Smooth muscle cell (in vitro differentiated cells): ENCODE results near the gene MPP3. TPM values are rescaled to one million over a fixed set of nuclear protein-coding genes. Genes with fewer than 3 reads are reported as not detected.
"Not testable (repeated sequence)": the region's sequence is repeated elsewhere in the genome, so short reads cannot be mapped to it uniquely, and the experiment has no call there.

Experiments
- DNase-seq: peaks from one replicate; lab custom pipeline; 2025; ENCODE audit not compliant: unreplicated experiment; lab: John Stamatoyannopoulos, UW
- H2AFZ ChIP-seq: fragments of 200-600 bp; sonication (generic); 2 replicates; pipeline ENCODE4 v1.6.0; 2016; ENCODE audit warnings: antibody characterized with exemption, low read depth, mild to moderate bottlenecking
- H3F3A ChIP-seq: fragments of 200-600 bp; sonication (generic); 2 replicates; pipeline ENCODE4 v1.6.0; 2017; ENCODE audit warnings: antibody characterized with exemption, low read depth
- H3K27ac ChIP-seq: fragments of 200-600 bp; sonication (generic); 2 replicates; pipeline ENCODE4 v1.5.1; 2016; ENCODE audit warnings: low read depth, mild to moderate bottlenecking
- H3K27me3 ChIP-seq: fragments of 200-600 bp; sonication (generic); 2 replicates; pipeline ENCODE4 v1.6.1; 2016; ENCODE audit warnings: low read depth, mild to moderate bottlenecking
- H3K36me3 ChIP-seq: fragments of 200-600 bp; sonication (generic); 2 replicates; pipeline ENCODE4 v1.5.1; 2016; ENCODE audit warnings: low read depth
- H3K4me1 ChIP-seq: fragments of 200-600 bp; sonication (generic); 2 replicates; pipeline ENCODE4 v1.5.1; 2016; ENCODE audit warnings: low read depth
- H3K4me2 ChIP-seq: fragments of 200-600 bp; sonication (generic); 2 replicates; pipeline ENCODE4 v1.6.0; 2016; ENCODE audit warnings: mild to moderate bottlenecking
- H3K4me3 ChIP-seq: fragments of 200-600 bp; sonication (generic); 2 replicates; pipeline ENCODE4 v1.5.1; 2016; ENCODE audit warnings: mild to moderate bottlenecking
- H3K79me2 ChIP-seq: fragments of 200-600 bp; sonication (generic); 2 replicates; pipeline ENCODE4 v1.6.0; 2016; ENCODE audit warnings: low read depth, mild to moderate bottlenecking
- H3K9ac ChIP-seq: fragments of 200-600 bp; sonication (generic); 2 replicates; pipeline ENCODE4 v1.6.0; 2016; ENCODE audit warnings: low read depth
- H3K9me3 ChIP-seq: fragments of 200-600 bp; sonication (generic); replicated peaks from 2 replicates; pipeline ENCODE4 v1.5.1; 2016; ENCODE audit warnings: low read depth
- H4K20me1 ChIP-seq: fragments of 200-600 bp; sonication (generic); 2 replicates; pipeline ENCODE4 v1.6.0; 2016; ENCODE audit warnings: low read depth
- CTCF ChIP-seq: fragments of 200-600 bp; sonication (generic); IDR thresholded peaks from 2 replicates; pipeline ENCODE4 v1.5.1; 2017; ENCODE audit warnings: borderline replicate concordance, mild to moderate bottlenecking, antibody characterized with exemption; ENCODE audit not compliant: insufficient read depth, poor library complexity, severe bottlenecking
- WGBS: methylation state at CpG from one replicate; pipeline ENCODE4 v1.1.7; 2016; ENCODE audit warnings: low lambda C conversion rate; 5-methylcytosine and 5-hydroxymethylcytosine counted together
- polyA plus RNA-seq: library from polyadenylated mRNA; unstranded; fragments of >200 nt; fragmentation: Nextera tagmentation; extraction: Ambion mirVana; gene quantifications from 2 replicates; pipeline ENCODE4 v1.2.1, GENCODE V29; 2016
- total RNA-seq: library from RNA; depleted of rRNA; stranded (reverse); fragments of >200 nt; gene quantifications from 2 replicates; pipeline ENCODE4 v1.2.3, GENCODE V29; 2014

Gene MPP3
- total and polyA plus RNA-seq, 2 experiments from 2014 or later, result 6.7 to 8.1 TPM

GRCh38 chr17:43842975-43843325 lies 10.0 kb upstream of the MPP3 start:
- H3K79me2 ChIP-seq, result no peaks in the 10 kb centered on the region
- no peak overlapping the region for H3K4me3 ChIP-seq
- WGBS, result 86% methylated on average over 7 of the region's 7 CpGs
- H4K20me1 ChIP-seq, result no peaks in the 10 kb centered on the region
- H2AFZ ChIP-seq, result no peak overlapping the region
- no peak for TF ChIP-seq CTCF
- no peak overlapping the region for H3K9ac ChIP-seq
- H3K4me1 ChIP-seq, result no peaks in the 10 kb centered on the region
- no peaks in the 10 kb centered on the region for H3K36me3 ChIP-seq
- no peak for DNase-seq
- H3K27ac ChIP-seq, result no peak overlapping the region
- H3K9me3 ChIP-seq, result no peaks in the 10 kb centered on the region
- no peaks in the 10 kb centered on the region for H3K27me3 ChIP-seq
- H3F3A ChIP-seq, result no peaks in the 10 kb centered on the region
- H3K4me2 ChIP-seq, result no peak overlapping the region

GRCh38 chr17:43842091-43842974 lies 9.4 kb upstream of the MPP3 start:
- H2AFZ ChIP-seq, H4K20me1 ChIP-seq, H3K27ac ChIP-seq, H3K4me2 ChIP-seq, H3K79me2 ChIP-seq, H3K36me3 ChIP-seq, H3K4me3 ChIP-seq, H3K27me3 ChIP-seq, H3K9me3 ChIP-seq, H3K9ac ChIP-seq, DNase-seq, H3K4me1 ChIP-seq, H3F3A ChIP-seq: not testable (repeated sequence)
- WGBS, result 85% methylated on average over 16 of the region's 54 CpGs

GRCh38 chr17:43841282-43841681 lies 8.3 kb upstream of the MPP3 start:
- no peak overlapping the region for H3K27ac ChIP-seq
- no peaks in the 10 kb centered on the region for H3K9me3 ChIP-seq
- H3K9ac ChIP-seq, result no peak overlapping the region
- H3K4me2 ChIP-seq, result no peak overlapping the region
- H3K4me1 ChIP-seq, result no peaks in the 10 kb centered on the region
- H3K27me3 ChIP-seq, result no peaks in the 10 kb centered on the region
- H3K79me2 ChIP-seq, result no peaks in the 10 kb centered on the region
- 91% methylated on average over 4 of the region's 4 CpGs for WGBS
- no peak overlapping the region for H3K4me3 ChIP-seq
- H2AFZ ChIP-seq, result no peak overlapping the region
- H4K20me1 ChIP-seq, result no peaks in the 10 kb centered on the region
- no peaks in the 10 kb centered on the region for H3F3A ChIP-seq
- no peaks in the 10 kb centered on the region for H3K36me3 ChIP-seq
- TF ChIP-seq CTCF, result no peak
- DNase-seq, result no peak

- TF ChIP-seq CTCF, result peak; percentile 9
- Histone ChIP-seq H3K36me3 (no peaks in the 10 kb centered on the region), H3K4me2 (peak overlapping the region; percentile 48), H3K4me1 (no peaks in the 10 kb centered on the region), H3K79me2 (no peaks in the 10 kb centered on the region), H4K20me1 (no peaks in the 10 kb centered on the region), H2AFZ (no peak overlapping the region), H3K9me3 (no peaks in the 10 kb centered on the region), H3F3A (no peaks in the 10 kb centered on the region), H3K27me3 (no peaks in the 10 kb centered on the region), H3K9ac (no peak overlapping the region), H3K4me3 (no peak overlapping the region), H3K27ac (no peak overlapping the region)
- 20% methylated on average over 4 of the region's 4 CpGs for WGBS
- DNase-seq, result no peak
These were observed 7.9 kb upstream of the MPP3 start for GRCh38 chr17:43840814-43841213.
